A673 (cell line): Measurements from ENCODE around the gene MFSD6.

Experiments
- CTCF ChIP-seq: fragments of 300-800, 200-600 bp; sonication (generic); conservative IDR thresholded peaks from 2 replicates; pipeline ENCODE4 v1.5.1; 2017; ENCODE audit warnings: low read depth, mild to moderate bottlenecking, antibody characterized with exemption, low read length, moderate library complexity, mixed read lengths
- EZH2 ChIP-seq: fragments of 200-600 bp; sonication (generic); IDR thresholded peaks from 2 replicates; pipeline ENCODE4 v1.6.1; 2017; ENCODE audit warnings: borderline replicate concordance, low read depth, mild to moderate bottlenecking, mixed read lengths, antibody characterized with exemption, low read length; ENCODE audit not compliant: poor library complexity, severe bottlenecking

- TF ChIP-seq CTCF (no peak), EZH2 (no peak)
These were observed 43.5 kb downstream of the MFSD6 start for GRCh38 chr2:190451561-190452176.
